Peyer's patch (tissue), 4 donors: Measurements from ENCODE around the gene OCA2. TPM values are rescaled to one million over a fixed set of nuclear protein-coding genes. Genes with fewer than 3 reads are reported as not detected.
A peak's percentile ranks its signal among the peaks of the same experiment; 100 is the strongest.

Experiments used
- DNase-seq, 3 donors: peaks; one replicate each; pipeline ENCODE4 v3.0.0-alpha.2; 2017 to 2019
- H3K27ac ChIP-seq, 4 donors: fragments of 200-600 bp; sonication (generic); one replicate each; pipeline ENCODE4 v1.5.1; 2016 to 2019
- H3K27me3 ChIP-seq, 2 donors: fragments of 200-600 bp; sonication (generic); one replicate each; pipeline ENCODE4 v1.5.1; 2019
- H3K36me3 ChIP-seq, 3 donors: fragments of 200-600 bp; sonication (generic); one replicate each; pipeline ENCODE4 v1.5.1; 2016 to 2019
- H3K4me1 ChIP-seq, 4 donors: fragments of 200-600 bp; sonication (generic); one replicate each; pipeline ENCODE4 v1.5.1; 2016 to 2019
- H3K4me3 ChIP-seq, 4 donors: fragments of 200-600 bp; sonication (generic); 1 replicate in 3 of 4; 2 replicates in 1 of 4; pipeline ENCODE4 v1.5.1; 2016 to 2019; ENCODE audit warnings: mild to moderate bottlenecking in 1 of 4
- H3K9me3 ChIP-seq, 4 donors: fragments of 200-600 bp; sonication (generic); one replicate each; pipeline ENCODE4 v1.5.1; 2016 to 2019; ENCODE audit warnings: mild to moderate bottlenecking in 1 of 4
- POLR2A ChIP-seq, 2 donors: fragments of 450-650 bp; IDR thresholded peaks; one replicate each; pipeline ENCODE4 v1.5.1; 2017; ENCODE audit warnings: antibody characterized with exemption in 2 of 2, mild to moderate bottlenecking in 2 of 2, moderate library complexity in 2 of 2
- total RNA-seq, 4 donors: library from RNA; depleted of rRNA; stranded (reverse); fragments of >200 nt; gene quantifications; one replicate each; pipeline ENCODE4 v1.1.0, GENCODE V29; 2016
- TF ChIP-seq, protein P1 (sequence below), 6 experiments: fragments of 450-650 bp in 4 of 6; fragments of 200-600 bp in 2 of 6; sonication (generic) in 1 of 6; IDR thresholded peaks; one replicate each; pipeline ENCODE4 v1.5.1; 2017 to 2019; ENCODE audit warnings: antibody characterized with exemption in 6 of 6, mild to moderate bottlenecking in 3 of 6, moderate library complexity in 1 of 6

The OCA2 gene
- total RNA-seq, 4 donors from 2014 or later: 1.4 to 3.0 TPM; not detected in 2

DNA sequence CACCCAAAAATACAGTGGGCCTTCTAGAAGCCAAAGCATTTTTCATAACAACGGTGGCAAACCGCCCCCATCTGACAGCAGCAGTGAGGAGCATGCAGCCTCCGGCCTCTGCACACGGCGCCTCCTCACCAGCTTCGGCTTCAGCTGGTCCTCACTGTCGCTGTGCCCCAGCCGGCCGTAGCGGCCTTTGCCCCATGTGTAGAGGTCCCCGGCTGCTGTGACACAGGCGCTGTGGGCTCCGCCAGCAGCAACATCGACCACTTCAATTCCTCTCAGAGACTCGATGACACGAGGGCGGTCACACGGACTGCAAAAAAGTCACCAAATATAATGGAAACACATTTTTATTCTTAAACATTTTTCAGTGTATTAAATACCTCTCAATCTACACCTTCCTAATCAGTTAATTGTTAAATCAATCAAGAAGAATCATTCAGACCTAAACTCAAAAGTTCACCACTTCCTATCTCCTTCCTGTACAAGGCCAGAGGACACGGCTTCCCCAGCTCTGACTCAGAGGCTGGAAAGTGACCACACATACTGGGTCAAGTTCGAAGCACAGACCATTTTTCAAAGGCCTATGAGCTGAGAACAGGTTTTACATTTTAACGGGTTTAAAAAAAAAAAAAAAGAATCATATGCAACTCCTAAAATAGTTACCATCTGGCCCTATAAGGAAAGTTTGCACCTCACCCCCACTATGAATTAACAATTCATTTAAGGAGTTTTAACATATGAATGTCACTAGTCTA, 33.6 kb upstream of the OCA2 start:
- Histone ChIP-seq H3K36me3 (peaks cover 0 to 58% (median 0%) of the 10 kb centered on the region in 3 donors), H3K27ac (no peak overlapping the region), H3K27me3 (no peaks in the 10 kb centered on the region), H3K9me3 (no peaks in the 10 kb centered on the region), H3K4me3 (no peak overlapping the region), H3K4me1 (no peaks in the 10 kb centered on the region)
- TF ChIP-seq, protein P1, sequence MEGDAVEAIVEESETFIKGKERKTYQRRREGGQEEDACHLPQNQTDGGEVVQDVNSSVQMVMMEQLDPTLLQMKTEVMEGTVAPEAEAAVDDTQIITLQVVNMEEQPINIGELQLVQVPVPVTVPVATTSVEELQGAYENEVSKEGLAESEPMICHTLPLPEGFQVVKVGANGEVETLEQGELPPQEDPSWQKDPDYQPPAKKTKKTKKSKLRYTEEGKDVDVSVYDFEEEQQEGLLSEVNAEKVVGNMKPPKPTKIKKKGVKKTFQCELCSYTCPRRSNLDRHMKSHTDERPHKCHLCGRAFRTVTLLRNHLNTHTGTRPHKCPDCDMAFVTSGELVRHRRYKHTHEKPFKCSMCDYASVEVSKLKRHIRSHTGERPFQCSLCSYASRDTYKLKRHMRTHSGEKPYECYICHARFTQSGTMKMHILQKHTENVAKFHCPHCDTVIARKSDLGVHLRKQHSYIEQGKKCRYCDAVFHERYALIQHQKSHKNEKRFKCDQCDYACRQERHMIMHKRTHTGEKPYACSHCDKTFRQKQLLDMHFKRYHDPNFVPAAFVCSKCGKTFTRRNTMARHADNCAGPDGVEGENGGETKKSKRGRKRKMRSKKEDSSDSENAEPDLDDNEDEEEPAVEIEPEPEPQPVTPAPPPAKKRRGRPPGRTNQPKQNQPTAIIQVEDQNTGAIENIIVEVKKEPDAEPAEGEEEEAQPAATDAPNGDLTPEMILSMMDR (IDR thresholded peaks at IDR 0.05): no peak
- peak in 1 of 3 donors; percentile 18 for DNase-seq

DNA sequence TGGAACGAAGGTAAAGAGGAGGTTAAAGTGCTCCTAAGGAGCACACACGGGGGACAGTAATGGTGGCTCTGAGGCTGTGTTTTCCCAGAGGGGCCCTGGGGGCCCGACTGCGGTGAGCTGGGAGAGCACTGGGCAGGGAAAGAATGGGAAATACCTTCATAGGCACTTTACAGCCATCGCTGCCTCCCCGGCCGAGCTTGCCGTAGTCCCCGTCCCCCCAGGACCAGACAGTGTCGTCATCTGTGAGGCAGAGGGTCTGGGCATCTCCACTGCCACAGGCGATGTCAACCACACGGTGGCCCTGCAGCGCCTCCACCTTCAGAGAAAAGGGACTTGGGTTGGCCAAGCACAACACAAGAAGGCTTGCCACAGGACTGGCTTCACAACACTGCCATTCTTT, 32.8 kb upstream of the OCA2 start:
- no peaks in the 10 kb centered on the region for H3K4me1 ChIP-seq
- DNase-seq: peak in 1 of 3 donors; percentile 28

DNA sequence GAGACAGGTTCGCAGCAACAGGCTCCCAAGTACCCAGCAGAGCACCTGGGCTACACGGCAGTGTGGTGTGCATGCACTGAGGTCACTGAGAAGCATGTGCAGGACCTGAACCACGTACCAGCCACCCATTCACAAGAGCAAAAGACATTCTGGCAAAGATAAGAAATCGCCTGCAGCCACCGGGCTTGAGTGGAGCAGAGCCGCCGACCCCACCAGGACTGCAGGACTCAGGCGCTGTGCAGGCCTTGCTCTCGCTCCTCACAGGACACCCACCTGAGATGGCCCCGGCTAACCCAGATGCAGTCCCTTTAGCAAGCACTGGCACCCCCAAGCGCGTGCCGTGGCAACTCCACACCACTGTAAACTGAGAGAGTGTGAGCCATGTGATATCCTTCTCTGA, 32.3 kb upstream of the OCA2 start:
- TF ChIP-seq, protein P1 (IDR thresholded peaks at IDR 0.05): no peak
- TF ChIP-seq POLR2A (IDR thresholded peaks at IDR 0.05): no peak
- Histone ChIP-seq H3K9me3 (no peaks in the 10 kb centered on the region), H3K4me1 (no peaks in the 10 kb centered on the region), H3K27me3 (no peaks in the 10 kb centered on the region), H3K27ac (no peak overlapping the region), H3K4me3 (no peak overlapping the region), H3K36me3 (peaks cover 0 to 68% (median 0%) of the 10 kb centered on the region in 3 donors)
- peak in 1 of 3 donors; percentile 21 for DNase-seq

More for the DNA sequence above, 32.8 kb upstream of the OCA2 start:
- H3K36me3 ChIP-seq: peaks cover 0 to 65% (median 0%) of the 10 kb centered on the region in 3 donors
- no peak overlapping the region for H3K4me3 ChIP-seq
- H3K9me3 ChIP-seq: no peaks in the 10 kb centered on the region
- H3K27me3 ChIP-seq: no peaks in the 10 kb centered on the region
- no peak overlapping the region for H3K27ac ChIP-seq
- no peak for TF ChIP-seq POLR2A (IDR thresholded peaks at IDR 0.05)

DNA sequence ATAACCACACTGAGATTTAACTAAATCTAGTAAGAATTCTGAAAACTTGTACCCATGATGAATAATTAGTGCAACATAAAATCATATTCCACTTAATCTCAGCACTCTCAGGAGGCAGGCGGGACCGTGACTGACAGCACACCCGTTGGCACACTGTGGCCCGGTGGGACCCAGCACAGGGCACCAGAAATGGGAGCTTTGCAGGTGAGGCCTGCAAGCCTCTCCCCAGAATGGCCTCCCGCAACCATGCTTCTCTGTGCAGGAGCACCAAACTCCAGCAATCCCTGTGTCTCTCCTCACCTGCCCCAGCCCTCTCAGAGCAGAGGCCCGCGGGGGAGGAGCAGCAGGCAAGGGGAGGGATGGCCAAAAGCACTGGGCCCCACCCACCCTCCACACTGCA, 31.5 kb upstream of the OCA2 start:
- no peak overlapping the region for H3K27ac ChIP-seq
- H3K4me3 ChIP-seq: no peak overlapping the region
- TF ChIP-seq, protein P1 (IDR thresholded peaks at IDR 0.05): no peak
- TF ChIP-seq POLR2A (IDR thresholded peaks at IDR 0.05): no peak
- H3K4me1 ChIP-seq: no peaks in the 10 kb centered on the region
- DNase-seq: peak in 1 of 3 donors; percentile 27
- H3K9me3 ChIP-seq: no peaks in the 10 kb centered on the region
- H3K36me3 ChIP-seq: peaks cover 0 to 69% (median 0%) of the 10 kb centered on the region in 3 donors
- H3K27me3 ChIP-seq: no peaks in the 10 kb centered on the region

DNA sequence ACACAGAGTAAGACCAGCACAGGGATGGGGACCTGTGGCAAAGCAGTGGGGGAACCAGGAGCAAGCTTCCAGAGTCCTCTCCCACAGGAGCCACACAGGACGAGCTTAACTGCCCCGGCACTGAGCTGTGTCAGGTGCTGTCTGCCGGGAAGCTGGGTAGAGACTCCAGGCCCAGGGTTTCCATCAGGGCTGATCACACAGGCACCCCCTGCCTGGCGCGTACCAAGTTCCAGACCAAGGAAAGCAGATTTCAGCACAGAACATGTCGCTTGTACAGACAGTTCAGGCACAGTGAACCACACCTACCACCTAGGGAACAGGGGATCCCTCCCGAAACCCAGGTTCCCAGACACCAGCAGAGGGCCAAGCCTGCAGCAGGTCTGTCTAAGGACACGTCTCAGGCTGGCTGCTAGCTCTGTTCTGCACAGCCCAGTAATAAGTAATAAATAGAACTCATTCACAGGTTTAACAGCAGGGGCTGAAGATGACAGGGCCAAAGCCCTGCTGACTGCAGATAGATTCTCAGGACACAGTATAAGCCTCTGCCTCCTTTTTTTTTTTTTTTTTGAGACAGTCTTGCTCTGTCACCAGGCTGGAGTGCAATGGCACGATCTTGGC, 30.2 kb upstream of the OCA2 start:
- H3K4me1 ChIP-seq: no peaks in the 10 kb centered on the region
- TF ChIP-seq POLR2A (IDR thresholded peaks at IDR 0.05): no peak
- TF ChIP-seq, protein P1 (IDR thresholded peaks at IDR 0.05): no peak
- no peaks in the 10 kb centered on the region for H3K27me3 ChIP-seq
- peak in 1 of 3 donors; percentile 19 for DNase-seq
- H3K9me3 ChIP-seq: no peaks in the 10 kb centered on the region
- peaks cover 0 to 74% (median 0%) of the 10 kb centered on the region in 3 donors for H3K36me3 ChIP-seq
- no peak overlapping the region for H3K4me3 ChIP-seq
- no peak overlapping the region for H3K27ac ChIP-seq

DNA sequence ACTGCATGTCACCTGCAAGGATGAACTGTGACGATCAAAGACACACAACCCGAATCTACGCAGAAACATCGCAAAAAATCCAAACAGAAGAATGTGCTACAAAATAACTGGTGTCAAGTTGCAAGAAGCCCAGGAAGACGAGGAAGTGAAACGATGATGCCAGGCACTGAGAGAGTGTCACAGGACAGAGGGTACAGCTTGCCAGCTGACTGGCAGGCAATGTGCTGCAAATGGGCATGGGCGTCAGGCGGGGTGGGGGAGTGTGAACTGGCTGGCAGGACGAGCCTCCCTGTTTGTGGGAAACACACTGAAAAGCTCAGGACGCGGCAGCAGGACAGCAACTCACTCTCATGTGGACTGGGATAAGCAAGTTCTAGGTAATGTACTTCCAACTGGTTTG, 28.9 kb upstream of the OCA2 start:
- TF ChIP-seq, protein P1 (IDR thresholded peaks at IDR 0.05): no peak
- TF ChIP-seq POLR2A (IDR thresholded peaks at IDR 0.05): no peak
- no peaks in the 10 kb centered on the region for H3K27me3 ChIP-seq
- H3K27ac ChIP-seq: no peak overlapping the region
- H3K4me3 ChIP-seq: no peak overlapping the region
- no peaks in the 10 kb centered on the region for H3K4me1 ChIP-seq
- peaks cover 0 to 81% (median 0%) of the 10 kb centered on the region in 3 donors for H3K36me3 ChIP-seq
- H3K9me3 ChIP-seq: no peaks in the 10 kb centered on the region
- peak in 2 of 3 donors; percentile 39 to 61 for DNase-seq
